Liver (tissue), 9 donors: ENCODE measurements around the gene WNK1. TPM values are rescaled to one million over a fixed set of nuclear protein-coding genes. Genes with fewer than 3 reads are reported as not detected.

Experiments used
- DNase-seq: peaks from one replicate; pipeline ENCODE4 v3.0.0-alpha.2; 2017; ENCODE audit warnings: low spot score
- H3K27ac ChIP-seq, 2 donors: one replicate each; pipeline ENCODE4 v1.7.0; 2013; ENCODE audit warnings: inconsistent platforms in 2 of 2, low read length in 2 of 2, control low read depth in 1 of 2, low read depth in 1 of 2, mild to moderate bottlenecking in 1 of 2
- H3K27me3 ChIP-seq, 4 donors: one replicate each; pipeline versions ENCODE4 v1.6.1 to v1.7.0; 2013; ENCODE audit warnings: low read length in 3 of 4, inconsistent platforms in 1 of 4, mild to moderate bottlenecking in 1 of 4, moderate library complexity in 1 of 4; ENCODE audit not compliant: control insufficient read depth in 4 of 4, insufficient read depth in 4 of 4
- H3K36me3 ChIP-seq, 4 donors: one replicate each; pipeline versions ENCODE4 v1.6.1 to v1.7.0; 2013; ENCODE audit warnings: low read length in 3 of 4, mild to moderate bottlenecking in 3 of 4, low read depth in 1 of 4, moderate library complexity in 1 of 4; ENCODE audit not compliant: control insufficient read depth in 4 of 4, insufficient read depth in 3 of 4
- H3K4me1 ChIP-seq, 4 donors: one replicate each; pipeline versions ENCODE4 v1.6.1 to v1.7.0; 2013; ENCODE audit warnings: low read length in 3 of 4, mild to moderate bottlenecking in 3 of 4, moderate library complexity in 1 of 4; ENCODE audit not compliant: control insufficient read depth in 4 of 4, insufficient read depth in 4 of 4
- H3K4me3 ChIP-seq, 3 donors: one replicate each; pipeline versions ENCODE4 v1.6.1 to v1.7.0; 2013; ENCODE audit warnings: low read length in 3 of 3, control low read depth in 1 of 3, low read depth in 1 of 3, mild to moderate bottlenecking in 1 of 3
- H3K9ac ChIP-seq, 2 donors: one replicate each; pipeline ENCODE4 v1.7.0; 2013; ENCODE audit warnings: low read length in 2 of 2, mild to moderate bottlenecking in 2 of 2, moderate library complexity in 2 of 2, control low read depth in 1 of 2, low read depth in 1 of 2
- H3K9me3 ChIP-seq, 4 donors: one replicate each; pipeline versions ENCODE4 v1.6.1 to v1.7.0; 2013; ENCODE audit warnings: low read length in 3 of 4; ENCODE audit not compliant: control insufficient read depth in 4 of 4
- FOXA1 ChIP-seq: IDR thresholded peaks from 2 replicates; pipeline ENCODE4 v1.6.1; 2016; ENCODE audit warnings: antibody characterized with exemption
- GABPA ChIP-seq, 2 donors: IDR thresholded peaks in 1 of 2; conservative IDR thresholded peaks in 1 of 2; 2 replicates each; pipeline ENCODE4 v1.6.1; 2016; ENCODE audit warnings: antibody characterized with exemption in 2 of 2, mild to moderate bottlenecking in 1 of 2, moderate library complexity in 1 of 2
- HNF4A ChIP-seq, 2 donors: conservative IDR thresholded peaks; 2 replicates each; pipeline ENCODE4 v1.6.1; 2016; ENCODE audit warnings: antibody characterized with exemption in 2 of 2, mild to moderate bottlenecking in 2 of 2
- HNF4G ChIP-seq: IDR thresholded peaks from 2 replicates; pipeline ENCODE4 v1.6.1; 2016; ENCODE audit warnings: antibody characterized with exemption
- RXRA ChIP-seq, 2 donors: IDR thresholded peaks; 2 replicates each; pipeline ENCODE4 v1.6.1; 2017 to 2018; ENCODE audit warnings: antibody characterized with exemption in 2 of 2, mild to moderate bottlenecking in 1 of 2
- SP1 ChIP-seq: IDR thresholded peaks from 2 replicates; pipeline ENCODE4 v1.6.1; 2018; ENCODE audit warnings: antibody characterized with exemption, mild to moderate bottlenecking
- YY1 ChIP-seq: IDR thresholded peaks from 2 replicates; pipeline ENCODE4 v1.6.1; 2016; ENCODE audit warnings: antibody characterized with exemption, mild to moderate bottlenecking
- WGBS: extraction: QIAGEN DNeasy Blood & Tissue Kit; methylation state at CpG from one replicate; pipeline ENCODE4 v1.1.7; 2013; 5-methylcytosine and 5-hydroxymethylcytosine counted together
- polyA plus RNA-seq, 2 donors: library from polyadenylated mRNA; stranded (reverse) in 1 of 2; unstranded in 1 of 2; fragments of 200-250 nt in 1 of 2; fragments of >200 nt in 1 of 2; fragmentation: Nextera tagmentation in 1 of 2; extraction: Ambion mirVana in 1 of 2; gene quantifications; one replicate each; pipeline versions ENCODE4 v1.2.1 to v1.2.3, GENCODE V29; 2013 to 2015
- total RNA-seq, 2 donors: library from RNA; depleted of rRNA; stranded (reverse); fragments of >200 nt; gene quantifications; one replicate each; pipeline ENCODE4 v1.2.3, GENCODE V29; 2014
- TF ChIP-seq, protein P1 (sequence below): IDR thresholded peaks from 2 replicates; pipeline ENCODE4 v1.6.1; 2016; ENCODE audit warnings: antibody characterized with exemption
- TF ChIP-seq, protein P2 (sequence below): IDR thresholded peaks from 2 replicates; pipeline ENCODE4 v1.6.1; 2016; ENCODE audit warnings: antibody characterized with exemption, mild to moderate bottlenecking
- TF ChIP-seq, protein P3 (sequence below): IDR thresholded peaks from 2 replicates; pipeline ENCODE4 v1.6.1; 2016; ENCODE audit warnings: antibody characterized with exemption
- TF ChIP-seq, protein P4 (sequence below): fragments of 150-350 bp; IDR thresholded peaks from 2 replicates; pipeline ENCODE4 v1.5.1; 2017; ENCODE audit warnings: improper control_type of control experiment, low read depth, low read length; ENCODE audit not compliant: missing input control
- donor health status: healthy.
- donor health status: healthy.
- donor health status: healthy.
- donor health status: healthy.
- donor health status: healthy.

The WNK1 gene
- total and polyA plus RNA-seq, 4 donors = 22.4 to 299 (median 53.8) TPM

DNA sequence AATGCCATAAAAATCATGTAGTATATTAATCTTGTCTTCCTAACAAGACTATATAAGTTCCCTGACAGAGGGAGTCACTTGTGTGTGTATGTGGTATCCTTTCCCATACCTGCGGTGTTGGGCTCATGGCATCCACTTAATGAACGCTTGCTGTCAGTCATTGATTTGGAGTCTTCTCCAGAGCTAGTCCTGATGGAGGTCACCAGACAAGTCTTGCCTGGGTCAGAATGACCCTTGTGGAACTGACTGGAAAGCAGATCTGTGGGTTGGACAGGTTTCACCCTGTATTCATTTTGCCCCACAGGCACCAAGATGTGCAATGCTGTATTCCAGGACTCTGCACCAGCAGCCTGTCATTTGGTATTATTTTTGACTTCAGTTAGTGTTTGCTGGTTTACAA is 27.3 kb upstream of the WNK1 start:
- TF ChIP-seq GABPA (IDR thresholded peaks at IDR 0.05 in 1 of 2, conservative IDR thresholded peaks at IDR 0.05 in 1 of 2) (no peak), HNF4G (no peak), YY1 (no peak), HNF4A (conservative IDR thresholded peaks at IDR 0.05) (no peak), RXRA (IDR thresholded peaks at IDR 0.05) (no peak), SP1 (no peak), FOXA1 (no peak)
- TF ChIP-seq, protein P1, sequence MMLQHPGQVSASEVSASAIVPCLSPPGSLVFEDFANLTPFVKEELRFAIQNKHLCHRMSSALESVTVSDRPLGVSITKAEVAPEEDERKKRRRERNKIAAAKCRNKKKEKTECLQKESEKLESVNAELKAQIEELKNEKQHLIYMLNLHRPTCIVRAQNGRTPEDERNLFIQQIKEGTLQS = no peak
- TF ChIP-seq, protein P2, sequence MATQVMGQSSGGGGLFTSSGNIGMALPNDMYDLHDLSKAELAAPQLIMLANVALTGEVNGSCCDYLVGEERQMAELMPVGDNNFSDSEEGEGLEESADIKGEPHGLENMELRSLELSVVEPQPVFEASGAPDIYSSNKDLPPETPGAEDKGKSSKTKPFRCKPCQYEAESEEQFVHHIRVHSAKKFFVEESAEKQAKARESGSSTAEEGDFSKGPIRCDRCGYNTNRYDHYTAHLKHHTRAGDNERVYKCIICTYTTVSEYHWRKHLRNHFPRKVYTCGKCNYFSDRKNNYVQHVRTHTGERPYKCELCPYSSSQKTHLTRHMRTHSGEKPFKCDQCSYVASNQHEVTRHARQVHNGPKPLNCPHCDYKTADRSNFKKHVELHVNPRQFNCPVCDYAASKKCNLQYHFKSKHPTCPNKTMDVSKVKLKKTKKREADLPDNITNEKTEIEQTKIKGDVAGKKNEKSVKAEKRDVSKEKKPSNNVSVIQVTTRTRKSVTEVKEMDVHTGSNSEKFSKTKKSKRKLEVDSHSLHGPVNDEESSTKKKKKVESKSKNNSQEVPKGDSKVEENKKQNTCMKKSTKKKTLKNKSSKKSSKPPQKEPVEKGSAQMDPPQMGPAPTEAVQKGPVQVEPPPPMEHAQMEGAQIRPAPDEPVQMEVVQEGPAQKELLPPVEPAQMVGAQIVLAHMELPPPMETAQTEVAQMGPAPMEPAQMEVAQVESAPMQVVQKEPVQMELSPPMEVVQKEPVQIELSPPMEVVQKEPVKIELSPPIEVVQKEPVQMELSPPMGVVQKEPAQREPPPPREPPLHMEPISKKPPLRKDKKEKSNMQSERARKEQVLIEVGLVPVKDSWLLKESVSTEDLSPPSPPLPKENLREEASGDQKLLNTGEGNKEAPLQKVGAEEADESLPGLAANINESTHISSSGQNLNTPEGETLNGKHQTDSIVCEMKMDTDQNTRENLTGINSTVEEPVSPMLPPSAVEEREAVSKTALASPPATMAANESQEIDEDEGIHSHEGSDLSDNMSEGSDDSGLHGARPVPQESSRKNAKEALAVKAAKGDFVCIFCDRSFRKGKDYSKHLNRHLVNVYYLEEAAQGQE = no peak
- TF ChIP-seq, protein P3, sequence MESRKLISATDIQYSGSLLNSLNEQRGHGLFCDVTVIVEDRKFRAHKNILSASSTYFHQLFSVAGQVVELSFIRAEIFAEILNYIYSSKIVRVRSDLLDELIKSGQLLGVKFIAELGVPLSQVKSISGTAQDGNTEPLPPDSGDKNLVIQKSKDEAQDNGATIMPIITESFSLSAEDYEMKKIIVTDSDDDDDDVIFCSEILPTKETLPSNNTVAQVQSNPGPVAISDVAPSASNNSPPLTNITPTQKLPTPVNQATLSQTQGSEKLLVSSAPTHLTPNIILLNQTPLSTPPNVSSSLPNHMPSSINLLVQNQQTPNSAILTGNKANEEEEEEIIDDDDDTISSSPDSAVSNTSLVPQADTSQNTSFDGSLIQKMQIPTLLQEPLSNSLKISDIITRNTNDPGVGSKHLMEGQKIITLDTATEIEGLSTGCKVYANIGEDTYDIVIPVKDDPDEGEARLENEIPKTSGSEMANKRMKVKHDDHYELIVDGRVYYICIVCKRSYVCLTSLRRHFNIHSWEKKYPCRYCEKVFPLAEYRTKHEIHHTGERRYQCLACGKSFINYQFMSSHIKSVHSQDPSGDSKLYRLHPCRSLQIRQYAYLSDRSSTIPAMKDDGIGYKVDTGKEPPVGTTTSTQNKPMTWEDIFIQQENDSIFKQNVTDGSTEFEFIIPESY = no peak
- no peak overlapping the region for H3K4me3 ChIP-seq
- H3K9me3 ChIP-seq = no peaks in the 10 kb centered on the region
- no peak overlapping the region for H3K9ac ChIP-seq
- H3K4me1 ChIP-seq = no peaks in the 10 kb centered on the region
- H3K36me3 ChIP-seq = no peaks in the 10 kb centered on the region
- DNase-seq = no peak
- no peak overlapping the region for H3K27ac ChIP-seq
- no peaks in the 10 kb centered on the region for H3K27me3 ChIP-seq
- WGBS = 100% methylated on average over 2 of the region's 2 CpGs

DNA sequence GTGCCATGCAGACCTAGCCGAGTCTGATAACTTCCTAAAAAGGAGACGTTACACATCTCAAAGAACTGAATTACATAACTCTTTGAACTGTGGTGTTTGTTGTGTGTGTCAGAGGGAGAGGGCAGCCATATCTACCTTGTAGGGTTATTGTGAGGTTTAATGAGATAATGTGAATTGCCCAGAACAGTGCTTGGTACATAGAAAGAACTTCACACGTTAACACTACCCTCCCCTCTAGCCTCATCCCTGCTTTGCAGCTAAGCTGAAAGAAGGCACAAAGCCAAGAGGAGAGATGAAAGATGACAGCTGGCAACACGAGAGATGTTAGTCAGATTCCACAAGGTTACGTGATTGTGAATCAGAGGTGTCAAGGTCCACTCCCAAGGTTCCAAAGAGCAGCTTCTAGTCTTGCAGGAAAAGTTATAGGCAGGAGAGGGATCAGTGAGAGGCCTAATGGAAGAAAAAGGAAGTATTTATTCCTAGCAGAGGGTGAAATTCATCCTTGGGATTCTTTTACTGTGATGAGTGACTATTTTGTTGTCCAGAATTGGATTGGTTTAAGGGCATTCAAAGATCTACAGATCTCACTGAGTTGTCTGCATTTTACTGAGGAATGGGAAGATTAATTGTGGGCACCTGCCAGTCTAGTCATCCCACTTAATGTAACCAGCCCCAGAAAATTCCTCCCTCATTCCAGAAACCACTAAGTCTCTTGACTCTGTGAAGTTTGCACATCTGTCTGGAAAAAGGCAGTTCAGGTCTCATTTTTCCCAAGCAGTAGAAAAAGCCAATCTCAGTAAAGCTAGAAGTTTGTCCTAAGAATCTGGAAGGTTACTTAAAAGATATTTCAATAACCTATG is 25.9 kb upstream of the WNK1 start:
- H3K27ac ChIP-seq = no peak overlapping the region
- DNase-seq = no peak
- no peaks in the 10 kb centered on the region for H3K4me1 ChIP-seq
- H3K4me3 ChIP-seq = no peak overlapping the region
- TF ChIP-seq HNF4A (conservative IDR thresholded peaks at IDR 0.05) = peak; percentile 56 to 64
- TF ChIP-seq, protein P4, sequence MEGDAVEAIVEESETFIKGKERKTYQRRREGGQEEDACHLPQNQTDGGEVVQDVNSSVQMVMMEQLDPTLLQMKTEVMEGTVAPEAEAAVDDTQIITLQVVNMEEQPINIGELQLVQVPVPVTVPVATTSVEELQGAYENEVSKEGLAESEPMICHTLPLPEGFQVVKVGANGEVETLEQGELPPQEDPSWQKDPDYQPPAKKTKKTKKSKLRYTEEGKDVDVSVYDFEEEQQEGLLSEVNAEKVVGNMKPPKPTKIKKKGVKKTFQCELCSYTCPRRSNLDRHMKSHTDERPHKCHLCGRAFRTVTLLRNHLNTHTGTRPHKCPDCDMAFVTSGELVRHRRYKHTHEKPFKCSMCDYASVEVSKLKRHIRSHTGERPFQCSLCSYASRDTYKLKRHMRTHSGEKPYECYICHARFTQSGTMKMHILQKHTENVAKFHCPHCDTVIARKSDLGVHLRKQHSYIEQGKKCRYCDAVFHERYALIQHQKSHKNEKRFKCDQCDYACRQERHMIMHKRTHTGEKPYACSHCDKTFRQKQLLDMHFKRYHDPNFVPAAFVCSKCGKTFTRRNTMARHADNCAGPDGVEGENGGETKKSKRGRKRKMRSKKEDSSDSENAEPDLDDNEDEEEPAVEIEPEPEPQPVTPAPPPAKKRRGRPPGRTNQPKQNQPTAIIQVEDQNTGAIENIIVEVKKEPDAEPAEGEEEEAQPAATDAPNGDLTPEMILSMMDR = no peak
- H3K36me3 ChIP-seq = no peaks in the 10 kb centered on the region
- H3K27me3 ChIP-seq = no peaks in the 10 kb centered on the region
- H3K9me3 ChIP-seq = no peaks in the 10 kb centered on the region
- 61% methylated on average over 5 of the region's 5 CpGs for WGBS
- H3K9ac ChIP-seq = no peak overlapping the region
